Natural killer cell (primary cell): ENCODE measurements around the gene TPP2. TPM values are rescaled to one million over a fixed set of nuclear protein-coding genes. Genes with fewer than 3 reads are reported as not detected.

ENCODE experiments used
- ATAC-seq, 3 donors: fragments of 150-1000 bp in 2 of 3; fragments of 200-7000 bp in 1 of 3; cut with Tn5 transposase; 1 replicate in 1 of 3; 2 replicates in 2 of 3; pipeline ENCODE4 v1.10.0; 2021; ENCODE audit warnings: mild to moderate bottlenecking in 2 of 3, moderate library complexity in 2 of 3
- DNase-seq, 2 donors: peaks; one replicate each; pipeline versions ENCODE4 v3.0.0 to v3.0.0-alpha.2; 2013 to 2021; ENCODE audit warnings: mixed read lengths in 1 of 2
- H3K27ac ChIP-seq: one replicate; pipeline ENCODE4 v1.5.1; 2013; ENCODE audit warnings: mild to moderate bottlenecking, low read length
- H3K27me3 ChIP-seq: one replicate; pipeline ENCODE4 v1.6.1; 2013; ENCODE audit warnings: low read length; ENCODE audit not compliant: control insufficient read depth, insufficient read depth
- H3K36me3 ChIP-seq: one replicate; pipeline ENCODE4 v1.6.1; 2013; ENCODE audit warnings: low read length; ENCODE audit not compliant: control insufficient read depth, insufficient read depth
- H3K4me1 ChIP-seq: one replicate; pipeline ENCODE4 v1.6.1; 2013; ENCODE audit warnings: low read length; ENCODE audit not compliant: control insufficient read depth, insufficient read depth
- H3K4me3 ChIP-seq: one replicate; pipeline ENCODE4 v1.5.1; 2013; ENCODE audit warnings: low read length
- H3K9me3 ChIP-seq: one replicate; pipeline ENCODE4 v1.6.1; 2013; ENCODE audit warnings: low read length; ENCODE audit not compliant: control insufficient read depth, insufficient read depth
- H3K27ac Mint-ChIP-seq, 2 donors: one replicate each; pipeline ENCODE4 v1.8.0; 2022; ENCODE audit warnings: mild to moderate bottlenecking in 2 of 2, mixed read lengths in 2 of 2, moderate library complexity in 1 of 2
- H3K27me3 Mint-ChIP-seq, 2 donors: one replicate each; pipeline ENCODE4 v1.8.0; 2022; ENCODE audit warnings: low read depth in 2 of 2, mixed read lengths in 2 of 2
- H3K36me3 Mint-ChIP-seq: one replicate; pipeline ENCODE4 v1.8.0; 2022; ENCODE audit warnings: mixed read lengths
- H3K4me1 Mint-ChIP-seq, 2 donors: one replicate each; pipeline ENCODE4 v1.8.0; 2022; ENCODE audit warnings: mixed read lengths in 2 of 2
- H3K4me3 Mint-ChIP-seq: one replicate; pipeline ENCODE4 v1.8.0; 2022; ENCODE audit warnings: mild to moderate bottlenecking, moderate library complexity, mixed read lengths
- H3K9me3 Mint-ChIP-seq, 2 donors: one replicate each; pipeline ENCODE4 v1.8.0; 2022; ENCODE audit warnings: mixed read lengths in 2 of 2
- CTCF ChIP-seq: fragments of 200-600 bp; IDR thresholded peaks from one replicate; pipeline ENCODE4 v1.8.0; 2022; ENCODE audit warnings: antibody characterized with exemption
- WGBS: methylation state at CpG from one replicate; pipeline ENCODE4 v1.1.7; 2013; ENCODE audit warnings: missing lambda C conversion rate; ENCODE audit not compliant: insufficient coverage; 5-methylcytosine and 5-hydroxymethylcytosine counted together
- intact Hi-C: fragments of 100-400 bp; cut with micrococcal nuclease; formaldehyde crosslinking; loops from one replicate; pipeline ENCODE4 v1.14.2; 2022
- total RNA-seq, 4 donors: library from RNA; stranded (reverse); fragments of 120-200 nt in 1 of 4; gene quantifications; one replicate each; pipeline versions ENCODE4 v1.2.3 to v1.2.4, GENCODE V29; 2013 to 2022

Gene TPP2
- total RNA-seq, 3 donors from 2014 or later (not counting 1 experiment from before 2014, with no cell fraction given), result 128 to 147 (median 136) TPM

DNA sequence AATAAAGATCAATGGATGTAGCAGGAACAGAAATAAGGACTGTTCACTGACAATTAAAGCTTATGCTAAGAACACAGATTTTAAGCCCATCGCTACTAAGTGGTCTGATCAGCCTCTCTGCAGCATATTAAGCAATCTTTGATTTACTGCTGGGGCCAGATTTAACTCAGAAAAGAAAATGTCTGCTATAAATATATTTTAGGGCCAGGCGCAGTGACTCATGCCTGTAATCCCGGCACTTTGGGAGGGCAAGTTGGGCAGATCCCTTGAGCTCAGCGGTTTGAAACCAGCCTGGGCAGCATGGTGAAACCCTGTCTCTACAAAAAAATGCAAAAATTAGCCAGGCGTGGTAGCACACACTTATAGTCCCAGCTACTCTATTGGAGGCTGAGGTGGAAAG is 55.1 kb downstream of the TPP2 start:
- Mint-ChIP-seq H3K27ac (peak overlapping the region in 1 of 2 donors; percentile 72), H3K9me3 (no peaks in the 10 kb centered on the region), H3K4me3 (no peak overlapping the region), H3K27me3 (no peaks in the 10 kb centered on the region), H3K36me3 (no peaks in the 10 kb centered on the region), H3K4me1 (peaks cover 0 to 4% of the 10 kb centered on the region in 2 donors)
- no peaks in the 10 kb centered on the region for H3K4me1 ChIP-seq
- TF ChIP-seq CTCF, result no peak
- WGBS, result 98% methylated on average over 5 of the region's 5 CpGs
- DNase-seq, result no peak
- intact Hi-C loops, result no loop called here
- H3K27ac ChIP-seq, result no peak overlapping the region
- no peak overlapping the region for H3K4me3 ChIP-seq
- H3K9me3 ChIP-seq, result no peaks in the 10 kb centered on the region
- ATAC-seq, result no peak
- H3K36me3 ChIP-seq, result peaks cover 69% of the 10 kb centered on the region
- H3K27me3 ChIP-seq, result no peaks in the 10 kb centered on the region

GRCh38 chr13:102654756-102655155 is 58.0 kb downstream of the TPP2 start:
- 94% methylated on average over 2 of the region's 2 CpGs for WGBS
- Mint-ChIP-seq H3K9me3 (no peaks in the 10 kb centered on the region), H3K27me3 (no peaks in the 10 kb centered on the region), H3K4me1 (peaks cover 0 to 6% of the 10 kb centered on the region in 2 donors), H3K36me3 (peaks cover 10% of the 10 kb centered on the region), H3K4me3 (no peak overlapping the region), H3K27ac (no peak overlapping the region)
- H3K27ac ChIP-seq, result no peak overlapping the region
- TF ChIP-seq CTCF, result no peak
- ATAC-seq (no peak), DNase-seq (no peak)
- H3K36me3 ChIP-seq, result peaks cover 64% of the 10 kb centered on the region
- H3K4me1 ChIP-seq, result no peaks in the 10 kb centered on the region
- H3K9me3 ChIP-seq, result no peaks in the 10 kb centered on the region
- no peak overlapping the region for H3K4me3 ChIP-seq
- intact Hi-C loops, result no loop called here
- no peaks in the 10 kb centered on the region for H3K27me3 ChIP-seq

GRCh38 chr13:102657630-102658029 is 60.8 kb downstream of the TPP2 start:
- intact Hi-C loops, result loop anchor here (1.0 to 2.0 kb wide), 3 partner anchors 61 to 77 kb away; partner anchors contain the start of gene TPP2

More at GRCh38 chr13:102657630-102658029, 60.8 kb downstream of the TPP2 start:
- Mint-ChIP-seq H3K4me1 (peaks cover 0 to 6% of the 10 kb centered on the region in 2 donors), H3K27me3 (no peaks in the 10 kb centered on the region), H3K9me3 (no peaks in the 10 kb centered on the region), H3K4me3 (no peak overlapping the region), H3K27ac (no peak overlapping the region), H3K36me3 (peaks cover 10% of the 10 kb centered on the region)
- H3K9me3 ChIP-seq, result no peaks in the 10 kb centered on the region
- no peak overlapping the region for H3K4me3 ChIP-seq
- peak; percentile 28 for TF ChIP-seq CTCF
- H3K36me3 ChIP-seq, result peaks cover 60% of the 10 kb centered on the region
- no peak overlapping the region for H3K27ac ChIP-seq
- H3K27me3 ChIP-seq, result no peaks in the 10 kb centered on the region
- H3K4me1 ChIP-seq, result no peaks in the 10 kb centered on the region
- ATAC-seq (peak in 1 of 3 donors; percentile 38), DNase-seq (peak in 1 of 2 donors; percentile 22)
- whole genome bisulfite sequencing, result 83% methylated on average over 1 of the region's 6 CpGs
